Smooth muscle cell (in vitro differentiated cells): ENCODE measurements around the gene ZFYVE1. TPM values are rescaled to one million over a fixed set of nuclear protein-coding genes. Genes with fewer than 3 reads are reported as not detected.

Experiments
- DNase-seq: peaks from one replicate; lab custom pipeline; 2025; ENCODE audit not compliant: unreplicated experiment; lab: John Stamatoyannopoulos, UW
- H2AFZ ChIP-seq: fragments of 200-600 bp; sonication (generic); 2 replicates; pipeline ENCODE4 v1.6.0; 2016; ENCODE audit warnings: antibody characterized with exemption, low read depth, mild to moderate bottlenecking
- H3F3A ChIP-seq: fragments of 200-600 bp; sonication (generic); 2 replicates; pipeline ENCODE4 v1.6.0; 2017; ENCODE audit warnings: antibody characterized with exemption, low read depth
- H3K27ac ChIP-seq: fragments of 200-600 bp; sonication (generic); 2 replicates; pipeline ENCODE4 v1.5.1; 2016; ENCODE audit warnings: low read depth, mild to moderate bottlenecking
- H3K27me3 ChIP-seq: fragments of 200-600 bp; sonication (generic); 2 replicates; pipeline ENCODE4 v1.6.1; 2016; ENCODE audit warnings: low read depth, mild to moderate bottlenecking
- H3K36me3 ChIP-seq: fragments of 200-600 bp; sonication (generic); 2 replicates; pipeline ENCODE4 v1.5.1; 2016; ENCODE audit warnings: low read depth
- H3K4me1 ChIP-seq: fragments of 200-600 bp; sonication (generic); 2 replicates; pipeline ENCODE4 v1.5.1; 2016; ENCODE audit warnings: low read depth
- H3K4me2 ChIP-seq: fragments of 200-600 bp; sonication (generic); 2 replicates; pipeline ENCODE4 v1.6.0; 2016; ENCODE audit warnings: mild to moderate bottlenecking
- H3K4me3 ChIP-seq: fragments of 200-600 bp; sonication (generic); 2 replicates; pipeline ENCODE4 v1.5.1; 2016; ENCODE audit warnings: mild to moderate bottlenecking
- H3K79me2 ChIP-seq: fragments of 200-600 bp; sonication (generic); 2 replicates; pipeline ENCODE4 v1.6.0; 2016; ENCODE audit warnings: low read depth, mild to moderate bottlenecking
- H3K9ac ChIP-seq: fragments of 200-600 bp; sonication (generic); 2 replicates; pipeline ENCODE4 v1.6.0; 2016; ENCODE audit warnings: low read depth
- H3K9me3 ChIP-seq: fragments of 200-600 bp; sonication (generic); replicated peaks from 2 replicates; pipeline ENCODE4 v1.5.1; 2016; ENCODE audit warnings: low read depth
- H4K20me1 ChIP-seq: fragments of 200-600 bp; sonication (generic); 2 replicates; pipeline ENCODE4 v1.6.0; 2016; ENCODE audit warnings: low read depth
- CTCF ChIP-seq: fragments of 200-600 bp; sonication (generic); IDR thresholded peaks from 2 replicates; pipeline ENCODE4 v1.5.1; 2017; ENCODE audit warnings: borderline replicate concordance, mild to moderate bottlenecking, antibody characterized with exemption; ENCODE audit not compliant: insufficient read depth, poor library complexity, severe bottlenecking
- WGBS: methylation state at CpG from one replicate; pipeline ENCODE4 v1.1.7; 2016; ENCODE audit warnings: low lambda C conversion rate; 5-methylcytosine and 5-hydroxymethylcytosine counted together
- polyA plus RNA-seq: library from polyadenylated mRNA; unstranded; fragments of >200 nt; fragmentation: Nextera tagmentation; extraction: Ambion mirVana; gene quantifications from 2 replicates; pipeline ENCODE4 v1.2.1, GENCODE V29; 2016
- total RNA-seq: library from RNA; depleted of rRNA; stranded (reverse); fragments of >200 nt; gene quantifications from 2 replicates; pipeline ENCODE4 v1.2.3, GENCODE V29; 2014

Gene ZFYVE1
- total and polyA plus RNA-seq, 2 experiments from 2014 or later: 19.0 to 20.1 TPM

- H3F3A ChIP-seq: peaks cover 2% of the 10 kb centered on the region
- H3K27me3 ChIP-seq: no peaks in the 10 kb centered on the region
- 90% methylated on average over 6 of the region's 6 CpGs for WGBS
- peaks cover 86% of the 10 kb centered on the region for H4K20me1 ChIP-seq
- no peaks in the 10 kb centered on the region for H3K36me3 ChIP-seq
- no peak for DNase-seq
- TF ChIP-seq CTCF: no peak
- H3K4me1 ChIP-seq: no peaks in the 10 kb centered on the region
- peaks cover 54% of the 10 kb centered on the region for H3K79me2 ChIP-seq
- H3K4me3 ChIP-seq: no peak overlapping the region
- H2AFZ ChIP-seq: no peak overlapping the region
- no peak overlapping the region for H3K9ac ChIP-seq
- no peak overlapping the region for H3K27ac ChIP-seq
- H3K9me3 ChIP-seq: no peaks in the 10 kb centered on the region
- H3K4me2 ChIP-seq: no peak overlapping the region
Measured at GRCh38 chr14:73003681-73004080, 23.2 kb downstream of the ZFYVE1 start.

- no peaks in the 10 kb centered on the region for H3K27me3 ChIP-seq
- no peaks in the 10 kb centered on the region for H3F3A ChIP-seq
- no peak for TF ChIP-seq CTCF
- H2AFZ ChIP-seq: no peak overlapping the region
- peaks cover 88% of the 10 kb centered on the region for H4K20me1 ChIP-seq
- peaks cover 10% of the 10 kb centered on the region for H3K36me3 ChIP-seq
- H3K4me3 ChIP-seq: no peak overlapping the region
- H3K4me2 ChIP-seq: no peak overlapping the region
- no peak overlapping the region for H3K9ac ChIP-seq
- DNase-seq: no peak
- H3K79me2 ChIP-seq: peaks cover 34% of the 10 kb centered on the region
- H3K27ac ChIP-seq: no peak overlapping the region
- H3K9me3 ChIP-seq: no peaks in the 10 kb centered on the region
- 85% methylated on average over 2 of the region's 2 CpGs for WGBS
- no peaks in the 10 kb centered on the region for H3K4me1 ChIP-seq
Measured at GRCh38 chr14:73000073-73000472, 26.8 kb downstream of the ZFYVE1 start.

GRCh38 chr14:72999316-72999715, 27.6 kb downstream of the ZFYVE1 start:
- Histone ChIP-seq H3K4me3 (no peak overlapping the region), H3K4me1 (no peaks in the 10 kb centered on the region), H3K36me3 (peaks cover 10% of the 10 kb centered on the region), H3K9me3 (no peaks in the 10 kb centered on the region), H3K27me3 (no peaks in the 10 kb centered on the region), H3K9ac (no peak overlapping the region), H3F3A (no peaks in the 10 kb centered on the region), H3K79me2 (peaks cover 33% of the 10 kb centered on the region), H3K4me2 (no peak overlapping the region), H3K27ac (no peak overlapping the region), H4K20me1 (peaks cover 84% of the 10 kb centered on the region), H2AFZ (no peak overlapping the region)
- no peak for TF ChIP-seq CTCF
- no peak for DNase-seq
- 97% methylated on average over 4 of the region's 4 CpGs for WGBS

GRCh38 chr14:72998252-72998903, 28.5 kb downstream of the ZFYVE1 start:
- no peak for DNase-seq
- H3K79me2 ChIP-seq: peaks cover 24% of the 10 kb centered on the region
- no peak overlapping the region for H3K9ac ChIP-seq
- H3K27ac ChIP-seq: no peak overlapping the region
- no peaks in the 10 kb centered on the region for H3K27me3 ChIP-seq
- no peak overlapping the region for H2AFZ ChIP-seq
- H3K9me3 ChIP-seq: no peaks in the 10 kb centered on the region
- H4K20me1 ChIP-seq: peaks cover 75% of the 10 kb centered on the region
- no peaks in the 10 kb centered on the region for H3K4me1 ChIP-seq
- no peak for TF ChIP-seq CTCF
- H3K4me3 ChIP-seq: no peak overlapping the region
- peaks cover 12% of the 10 kb centered on the region for H3K36me3 ChIP-seq
- H3F3A ChIP-seq: no peaks in the 10 kb centered on the region
- 100% methylated on average over 2 of the region's 2 CpGs for WGBS
- H3K4me2 ChIP-seq: no peak overlapping the region
